ENCODE data around the gene ETV6.

ETV6 gene

DNA sequence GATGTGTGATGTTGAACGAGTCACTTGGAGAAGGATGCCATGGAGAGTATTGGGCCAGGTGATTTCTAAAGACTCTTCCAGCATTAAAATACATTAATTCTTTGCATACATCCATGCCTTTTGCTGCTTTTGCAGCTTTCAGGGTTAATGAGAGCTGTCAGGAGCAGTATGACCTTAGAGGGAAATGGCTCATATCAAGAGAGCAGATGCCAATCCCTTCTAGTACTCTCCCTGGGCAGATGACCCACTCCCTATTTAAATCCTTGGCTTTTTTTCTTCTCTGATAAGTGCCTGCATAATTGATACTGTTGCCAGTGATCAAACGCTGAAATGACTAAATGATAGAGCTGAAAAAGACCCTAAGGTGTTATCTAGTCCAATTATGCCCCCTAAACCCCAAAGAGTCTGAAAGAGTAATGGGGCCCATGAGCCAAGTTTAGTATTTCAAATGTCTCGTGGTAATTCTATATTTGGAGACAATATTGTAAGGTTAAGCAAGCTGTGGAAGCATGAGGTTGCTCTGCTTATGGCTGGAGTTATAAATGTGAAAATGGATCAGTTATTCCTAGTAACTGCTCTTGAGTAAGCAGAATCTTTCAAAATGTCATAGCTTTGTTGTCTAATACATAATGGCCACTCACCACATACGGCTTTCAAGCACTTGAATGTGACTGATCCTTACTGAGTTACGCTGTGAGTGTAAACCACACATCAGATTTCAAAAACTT lies 137.3 kb downstream of the ETV6 start:
- no peak for DNase-seq

DNA sequence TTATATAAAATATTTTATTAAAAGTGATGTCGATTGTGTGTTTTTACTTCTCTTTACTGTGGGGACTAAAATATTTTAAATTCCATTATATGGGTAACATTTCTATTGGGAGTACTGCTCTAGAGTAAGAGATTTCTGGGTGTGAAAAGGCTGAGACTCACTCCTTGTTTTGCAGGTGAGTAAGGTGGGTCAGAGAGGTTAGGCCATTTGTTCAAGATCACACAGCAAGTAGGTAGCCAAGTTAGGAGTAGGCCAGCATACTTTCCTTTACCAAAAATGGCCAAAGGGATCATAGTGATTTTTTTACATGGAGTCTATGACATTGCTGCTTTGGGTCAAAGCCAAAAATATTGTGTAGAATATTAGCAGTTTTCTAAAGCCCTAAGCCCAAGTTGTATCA lies 138.0 kb downstream of the ETV6 start:
- DNase-seq: no peak

DNA sequence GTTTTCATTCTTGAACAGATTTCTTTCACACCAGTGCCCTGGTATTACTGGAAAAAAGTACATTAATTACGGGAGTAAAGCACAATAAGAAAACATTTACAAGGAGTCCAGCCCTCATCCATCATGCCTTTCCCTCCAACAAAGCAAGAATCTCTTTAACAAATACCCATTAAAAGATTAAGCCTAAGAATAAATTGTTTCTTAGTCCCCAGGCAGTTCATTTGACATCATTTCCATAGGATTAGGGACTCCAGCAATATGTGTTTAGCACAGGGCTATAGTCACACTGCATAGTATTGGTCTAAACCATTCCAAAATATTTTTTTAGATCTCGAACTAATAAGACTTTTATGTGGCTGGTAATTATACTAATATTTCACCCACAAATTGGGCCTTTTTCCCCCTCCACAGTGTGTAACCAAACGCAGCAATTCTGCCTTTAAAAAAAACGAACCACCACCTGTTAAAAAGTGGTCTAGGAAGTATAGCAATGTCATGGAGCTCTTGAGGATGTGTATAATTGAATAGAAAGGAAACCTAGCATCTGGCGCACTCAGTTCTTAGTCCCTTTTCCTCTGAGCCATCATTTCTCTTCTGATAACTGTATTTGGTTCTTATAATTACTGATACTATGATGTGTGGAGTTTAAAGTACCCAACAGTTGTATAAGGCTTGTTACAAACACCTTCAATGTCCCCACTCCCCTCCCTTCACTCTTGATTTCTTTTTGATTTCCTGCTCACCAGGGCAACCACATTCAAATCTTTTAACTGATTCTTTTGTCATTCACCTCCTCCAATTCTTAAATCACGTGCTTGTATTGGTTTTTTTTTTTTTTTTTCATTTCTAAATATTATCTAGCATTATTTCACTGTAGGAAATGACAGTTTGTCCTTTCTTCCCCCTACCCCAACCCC lies 138.7 kb downstream of the ETV6 start:
- DNase-seq: no peak

DNA sequence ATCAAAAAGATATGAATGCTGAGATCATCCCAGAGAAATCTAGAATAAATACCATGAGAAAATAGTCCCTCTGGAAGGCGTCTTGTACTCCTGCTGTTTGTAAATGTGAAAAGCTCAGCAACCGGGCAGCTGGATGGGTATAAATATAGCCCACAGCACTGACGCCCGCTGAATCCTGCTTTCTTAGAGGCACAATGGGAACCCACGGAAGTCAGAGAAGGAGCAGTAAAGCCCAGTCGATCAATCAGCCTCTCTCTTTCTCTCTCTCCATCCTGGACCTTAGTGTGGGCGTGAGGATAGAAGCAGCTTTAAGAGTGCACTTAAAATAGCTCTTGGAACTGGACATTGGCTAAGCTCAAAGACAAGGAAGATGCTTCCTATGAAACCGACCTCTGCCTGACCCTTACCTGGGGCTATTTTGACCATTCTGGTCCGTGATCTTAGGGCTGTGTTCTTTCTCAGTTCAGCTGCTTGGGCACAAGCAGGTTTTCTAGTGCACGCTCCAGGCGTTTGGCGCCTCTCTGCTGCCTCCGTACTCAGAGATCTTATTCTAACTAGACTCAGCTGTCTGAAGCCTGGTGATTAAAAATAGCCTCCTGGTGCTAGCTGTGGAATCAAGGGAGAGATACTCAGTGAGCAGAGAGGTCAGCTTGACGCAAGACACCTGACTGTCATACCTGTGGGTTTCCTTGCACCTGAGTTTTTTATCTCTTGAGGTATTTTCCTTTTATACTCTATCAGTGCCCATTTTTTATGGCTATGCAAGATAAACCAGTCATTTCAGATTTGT lies 144.6 kb downstream of the ETV6 start:
- no peak for DNase-seq

DNA sequence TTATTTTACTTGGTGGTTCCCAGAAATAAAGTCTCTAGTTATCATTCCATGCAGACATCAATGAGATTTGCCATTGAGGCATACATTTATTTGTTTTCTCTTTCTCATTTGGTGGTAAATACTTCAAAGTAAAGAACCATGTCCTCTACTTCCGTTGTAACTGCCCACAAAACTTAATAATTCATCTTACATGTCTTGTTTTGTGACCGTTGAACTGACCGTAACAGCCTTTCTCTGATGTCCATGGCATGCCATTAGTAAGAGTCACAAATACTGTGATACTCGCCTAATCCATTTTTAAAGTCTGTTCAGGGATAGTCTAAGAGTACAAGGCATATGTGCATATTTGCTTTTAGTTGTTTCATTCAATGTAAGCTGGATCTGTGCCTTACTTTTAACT lies 145.3 kb downstream of the ETV6 start:
- DNase-seq: no peak

DNA sequence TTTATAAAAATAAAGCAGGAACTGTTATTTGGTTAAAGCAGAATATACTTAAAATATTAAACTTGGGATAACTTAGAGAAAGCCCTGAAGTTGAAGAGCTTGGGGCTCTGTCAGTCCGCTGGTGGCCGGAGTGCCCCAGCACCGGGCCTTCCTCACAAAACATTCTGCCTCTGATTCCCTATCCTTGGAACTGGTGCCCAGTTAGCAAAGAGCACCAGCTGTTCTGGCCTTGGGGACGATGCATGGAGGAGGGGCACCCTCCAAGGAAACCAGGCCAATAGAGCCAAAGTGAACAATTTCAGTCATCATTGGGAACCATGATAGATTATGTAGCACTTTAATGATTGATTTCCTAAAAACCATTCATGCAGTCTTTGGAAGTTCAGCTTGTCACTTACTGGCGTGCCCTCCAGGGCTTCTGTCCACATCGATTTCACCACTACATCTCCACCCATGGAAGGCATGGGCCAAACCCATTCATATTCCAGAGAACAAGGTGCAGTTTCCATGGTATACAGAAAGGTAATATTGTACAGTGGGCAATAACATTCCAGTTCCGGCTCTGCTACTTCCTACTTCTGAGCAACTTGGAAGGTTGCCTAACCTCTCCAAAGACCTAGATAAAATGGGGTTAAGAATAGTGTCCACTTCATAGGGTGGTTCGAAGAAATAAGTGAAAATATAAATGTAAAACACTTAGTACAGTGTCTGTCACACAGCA lies 145.9 kb downstream of the ETV6 start:
- DNase-seq: no peak

DNA sequence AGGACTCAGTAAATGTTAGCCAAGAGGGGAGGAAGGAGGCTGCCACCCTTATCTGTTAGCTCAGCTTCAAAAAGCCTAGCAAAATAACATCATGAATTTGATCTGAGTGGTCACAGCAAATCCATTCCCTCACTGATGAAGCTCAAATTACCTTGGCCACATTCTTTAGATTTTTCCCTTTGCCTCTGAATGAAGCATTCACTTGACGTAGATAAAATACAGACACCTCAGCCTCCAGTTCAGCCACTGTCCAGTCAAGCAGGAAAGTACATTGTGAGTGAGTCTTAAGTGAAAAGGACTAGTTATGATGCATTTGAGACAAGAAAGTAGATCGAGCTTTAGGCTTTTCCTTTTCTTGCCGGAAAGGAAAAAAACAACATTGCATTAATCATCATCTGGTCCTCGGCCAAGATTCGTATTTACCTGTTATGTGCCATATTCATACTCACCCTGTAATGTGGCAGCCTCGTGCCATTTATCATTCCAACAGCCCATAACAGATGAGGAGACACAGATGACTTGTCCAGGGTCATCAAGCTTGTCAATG lies 146.5 kb downstream of the ETV6 start:
- DNase-seq: no peak

DNA sequence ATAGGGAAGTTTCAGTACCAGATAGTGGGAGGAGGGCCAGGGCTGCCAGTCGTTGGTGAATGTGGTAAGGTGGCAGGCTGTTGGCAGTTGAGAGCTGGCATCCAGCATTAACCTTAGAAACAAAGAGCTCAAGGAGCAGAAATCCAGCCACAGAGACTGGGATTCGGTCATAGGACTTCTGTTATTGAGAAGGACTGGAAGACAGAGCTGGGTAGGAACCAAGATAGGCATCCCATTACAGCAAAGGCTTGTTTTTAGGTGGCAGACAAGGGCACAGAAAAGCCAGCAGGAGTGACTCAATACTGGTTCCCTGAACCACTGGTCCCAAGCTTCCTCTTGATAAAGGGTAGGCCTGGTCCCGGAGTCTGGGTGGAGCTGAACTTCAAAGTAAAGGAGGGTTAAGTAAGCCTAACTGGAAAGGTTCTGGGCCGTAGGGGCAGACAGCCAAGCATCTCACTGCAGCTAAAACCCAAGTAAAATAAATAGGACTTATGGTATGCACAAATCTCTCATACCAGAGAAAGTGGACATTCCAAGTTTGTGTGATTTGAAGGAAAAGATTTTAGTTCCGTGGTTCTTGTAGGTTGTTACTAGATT lies 147.9 kb downstream of the ETV6 start:
- DNase-seq: no peak

DNA sequence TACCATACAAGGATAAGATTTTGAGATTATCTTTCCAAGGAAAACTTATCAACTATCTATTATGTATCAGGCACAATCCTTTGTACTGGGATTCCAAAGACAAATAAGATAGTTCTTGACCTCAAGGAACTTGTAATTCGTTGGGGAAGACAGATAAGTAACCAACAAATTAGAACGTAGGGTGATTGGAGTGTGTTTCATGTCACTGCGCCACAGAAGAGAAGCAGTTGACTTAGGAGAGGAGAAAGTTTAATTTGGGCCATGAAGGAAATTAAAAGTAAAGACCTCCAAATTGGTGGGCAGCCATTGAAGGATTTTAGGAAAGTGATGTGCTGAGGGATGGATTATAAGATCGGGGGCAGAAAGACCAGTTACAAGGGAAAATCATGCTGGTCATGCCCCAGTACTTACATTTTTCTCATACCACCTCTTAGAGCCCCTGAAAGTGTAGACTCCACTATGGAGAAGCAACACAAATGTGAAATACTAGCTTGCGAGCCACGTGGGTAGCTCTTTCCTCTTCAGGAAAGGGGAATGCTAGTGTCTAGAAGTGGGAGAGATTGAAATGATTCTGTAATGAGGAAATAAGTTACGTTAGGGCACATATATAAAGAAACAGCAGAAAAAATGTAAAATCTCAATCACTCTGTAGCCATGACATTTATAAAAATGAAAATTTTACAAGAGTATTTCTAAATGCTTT lies 148.7 kb downstream of the ETV6 start:
- DNase-seq: no peak

DNA sequence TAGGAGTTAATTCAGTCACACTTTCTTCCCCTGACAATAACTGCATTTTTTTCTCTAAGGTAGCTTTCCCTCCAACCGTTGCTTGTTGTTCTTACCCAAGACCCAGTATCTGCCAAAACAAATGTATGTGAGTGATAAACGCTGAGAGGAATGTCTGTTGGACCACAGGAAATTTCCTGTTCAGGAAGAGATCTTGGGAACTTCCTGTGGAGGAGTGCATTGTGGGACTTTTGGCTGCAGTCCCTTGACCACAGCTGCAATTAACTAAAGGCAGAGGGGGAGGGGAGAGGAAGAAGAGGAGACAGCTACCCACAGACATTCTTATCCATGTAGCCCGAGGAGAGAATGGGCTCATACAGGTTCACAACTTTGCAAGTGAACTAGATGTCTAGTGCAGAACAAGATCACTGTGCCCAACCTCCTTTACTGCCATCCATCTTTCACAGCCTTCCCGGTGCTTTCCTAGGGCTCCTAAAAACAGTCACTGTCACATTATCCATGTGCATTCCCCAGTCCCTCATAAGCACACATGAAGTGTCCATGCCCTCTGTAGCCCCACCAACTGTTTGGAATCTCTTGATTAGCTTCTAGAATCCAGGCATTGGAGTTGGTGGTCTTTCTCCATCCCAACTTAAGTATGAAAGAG lies 149.5 kb downstream of the ETV6 start:
- DNase-seq: no peak

DNA sequence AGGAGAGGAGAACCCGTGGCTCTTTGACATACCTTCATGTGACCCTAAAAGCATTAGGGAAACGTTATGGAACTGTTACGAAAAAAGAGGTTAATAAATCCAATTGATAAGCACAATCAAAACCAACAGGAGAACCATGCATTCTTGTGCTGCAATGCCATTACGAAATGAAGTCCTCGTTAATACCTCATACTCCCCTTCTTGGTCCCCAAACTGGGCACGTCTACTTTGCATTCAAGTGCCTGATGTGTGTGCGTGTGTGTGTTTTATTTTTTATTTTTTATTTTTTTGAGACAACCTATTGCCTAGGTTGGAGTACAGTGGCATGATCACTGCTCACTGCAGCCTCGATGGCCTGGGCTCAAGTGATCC lies 150.0 kb downstream of the ETV6 start:
- DNase-seq: no peak

DNA sequence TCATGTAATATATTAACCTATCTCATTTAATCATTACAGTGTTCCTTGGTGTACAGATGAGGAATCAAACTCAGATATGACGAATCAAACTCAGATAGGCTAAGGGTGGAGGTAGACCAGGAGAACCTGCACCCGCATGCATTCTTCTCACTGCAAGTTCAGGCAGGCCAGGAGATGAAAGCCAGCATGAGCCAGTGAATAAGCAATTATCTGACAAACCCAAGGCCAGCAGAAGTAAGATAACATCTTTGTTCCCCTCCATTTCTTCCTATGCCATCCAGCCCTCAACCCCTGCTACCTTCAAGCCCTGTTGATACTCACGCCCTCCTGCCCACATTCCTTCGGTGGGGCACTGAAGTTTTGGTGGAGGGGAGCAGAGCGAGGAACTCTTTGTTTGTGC lies 152.2 kb downstream of the ETV6 start:
- no peak for DNase-seq

DNA sequence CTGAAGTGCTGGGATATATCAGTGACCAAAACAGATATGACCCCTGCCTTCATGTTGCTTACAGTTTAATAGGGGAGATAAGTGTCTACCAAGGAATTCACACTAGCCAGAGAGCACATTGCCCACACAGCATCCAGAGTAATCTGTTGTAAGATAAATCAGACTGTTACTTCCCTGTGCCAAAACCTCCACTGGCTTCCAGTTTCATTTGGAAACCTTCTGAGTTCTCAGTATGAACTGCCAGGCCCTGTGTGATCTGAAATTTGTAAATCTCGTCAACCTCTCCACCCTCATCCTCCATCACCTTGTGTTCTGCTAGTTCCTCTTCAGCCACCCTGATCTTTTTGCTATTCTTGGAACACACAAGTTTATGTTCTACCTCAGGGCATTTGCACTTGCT lies 154.7 kb downstream of the ETV6 start:
- no peak for DNase-seq

DNA sequence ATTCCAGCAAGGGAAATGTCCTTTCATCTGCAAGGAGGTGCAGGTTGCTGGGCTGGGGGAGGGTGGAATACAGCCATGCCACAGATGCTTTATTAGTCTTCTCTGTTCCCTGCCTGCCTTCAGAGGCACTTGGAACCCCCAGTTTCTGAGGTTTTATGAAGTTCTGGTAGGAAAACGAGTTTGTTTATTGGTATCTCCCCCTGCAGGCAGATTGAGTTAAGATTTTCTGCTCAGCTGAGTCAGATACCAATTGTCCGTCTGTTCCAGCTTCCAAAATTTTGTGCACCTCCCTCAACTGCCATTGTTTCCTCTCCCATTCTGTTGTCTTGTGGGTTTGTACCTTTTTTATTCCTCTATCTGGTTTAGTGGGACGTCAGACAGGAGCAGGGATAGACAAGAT lies 155.6 kb downstream of the ETV6 start:
- no peak for DNase-seq

DNA sequence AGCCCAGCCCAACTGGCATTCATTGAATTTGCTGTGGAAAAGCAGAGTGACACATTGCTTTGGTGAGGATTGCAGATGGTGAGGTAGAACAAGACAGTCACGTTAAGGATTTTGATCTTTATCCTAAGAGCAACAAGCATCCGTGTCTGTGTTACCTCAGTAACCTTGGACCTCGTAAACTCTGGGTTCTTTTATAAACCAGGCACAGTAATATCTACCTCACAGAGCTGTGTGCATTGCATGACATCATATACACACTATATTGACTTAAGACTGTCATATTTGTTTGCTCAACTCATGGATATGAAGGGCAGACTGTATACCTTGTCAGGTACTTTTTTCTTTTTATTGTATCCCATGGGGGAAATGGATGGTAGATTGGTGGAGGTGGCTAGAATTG lies 156.2 kb downstream of the ETV6 start:
- no peak for DNase-seq

DNA sequence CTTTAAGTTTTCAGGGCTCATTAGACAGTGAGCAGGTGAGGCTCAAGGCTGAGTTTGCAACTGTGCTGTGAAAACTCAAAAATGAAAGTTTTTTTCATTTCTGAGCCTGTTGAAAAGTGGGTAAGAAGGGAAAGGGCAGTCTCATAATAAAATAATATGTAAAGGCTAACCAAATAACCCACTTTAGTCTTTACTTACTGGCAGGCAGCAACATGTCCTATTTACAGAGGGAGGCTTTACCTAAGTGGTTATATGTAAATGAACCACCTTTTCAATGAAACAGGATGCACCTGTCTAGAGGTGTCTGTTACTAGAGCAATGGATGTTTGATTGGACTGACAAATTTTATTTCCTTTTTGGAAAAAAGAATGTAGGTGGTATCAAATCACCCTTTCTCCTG lies 158.0 kb downstream of the ETV6 start:
- no peak for DNase-seq

DNA sequence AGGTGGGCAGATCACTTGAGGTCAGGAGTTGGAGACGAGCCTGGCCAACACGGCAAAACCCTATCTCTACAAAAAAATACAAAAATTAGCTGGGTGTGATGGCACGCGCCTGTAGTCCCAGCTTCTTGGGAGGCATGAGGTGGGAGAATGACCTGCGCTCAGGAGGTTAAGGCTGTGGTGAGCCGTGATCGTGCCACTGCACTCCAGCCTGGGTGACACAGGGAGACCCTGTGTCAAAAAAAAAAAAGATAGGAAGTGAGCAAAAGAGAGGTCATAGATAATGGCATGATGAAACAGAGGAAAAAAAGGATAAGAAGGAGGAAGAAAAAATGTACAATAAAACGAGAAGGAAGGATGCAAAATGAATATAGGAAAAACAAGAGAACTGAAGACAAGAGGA lies 159.5 kb downstream of the ETV6 start:
- no peak for DNase-seq

DNA sequence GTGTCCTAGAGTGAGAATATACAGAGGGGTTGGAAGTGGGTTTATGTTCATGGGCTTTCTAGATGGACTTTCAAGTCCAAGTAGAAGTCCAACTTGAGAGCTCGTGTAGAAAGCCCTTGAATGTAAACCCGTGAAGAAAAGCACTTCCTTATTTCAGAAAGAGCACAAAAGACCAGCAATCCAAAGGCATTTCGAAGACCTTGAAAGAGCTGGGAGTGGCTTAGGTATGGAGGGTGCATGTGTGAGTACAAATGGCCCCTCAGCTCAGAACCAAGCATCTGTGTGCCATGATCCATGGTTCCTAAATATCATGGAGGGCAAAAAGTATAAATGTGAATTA lies 160.7 kb downstream of the ETV6 start:
- DNase-seq: no peak

DNA sequence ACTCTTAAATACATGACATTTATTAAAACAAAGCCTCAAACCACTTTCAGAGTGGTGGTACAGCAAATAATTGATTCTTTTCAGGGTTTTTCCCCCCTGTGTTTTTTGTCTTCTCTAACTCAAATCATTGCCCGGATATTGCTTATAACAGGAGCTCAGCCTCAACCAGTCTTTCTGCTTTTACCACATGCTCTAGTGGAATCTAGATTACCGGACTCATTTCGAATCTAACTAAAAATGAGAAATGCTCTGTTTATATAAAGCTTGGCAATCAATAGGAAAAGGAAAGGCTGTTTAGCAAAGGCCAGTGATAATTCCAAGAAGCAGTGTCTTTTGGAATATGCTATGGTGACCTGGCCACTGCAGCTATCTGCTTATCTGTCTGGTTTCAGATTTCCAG lies 161.5 kb downstream of the ETV6 start:
- DNase-seq: no peak

DNA sequence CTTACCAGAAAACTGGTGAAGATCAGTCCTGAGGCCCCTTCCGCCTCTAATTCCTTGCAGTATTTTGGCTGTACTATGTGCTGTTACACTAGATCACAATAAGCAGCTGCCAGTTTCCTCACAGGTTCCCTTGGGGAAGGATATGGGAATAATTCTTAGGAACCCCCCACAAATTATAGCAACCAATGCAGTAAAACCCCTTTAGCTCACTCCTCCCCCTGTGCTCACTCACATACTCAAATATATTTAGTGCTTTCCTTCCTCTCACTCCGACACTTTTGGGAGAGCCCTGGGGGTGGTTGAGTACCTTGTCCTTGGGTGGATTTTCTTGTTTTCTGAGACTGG lies 162.7 kb downstream of the ETV6 start:
- no peak for DNase-seq
